ENCODE data around the gene IL25. TPM values are rescaled to one million over a fixed set of nuclear protein-coding genes. Genes with fewer than 3 reads are reported as not detected.

The IL25 gene
- total RNA-seq, 1 donor from 2014 or later = not detected

- H3K27ac ChIP-seq = no peak overlapping the region
- ATAC-seq = peak; percentile 91
- peak; percentile 89 for TF ChIP-seq CTCF (IDR thresholded peaks at IDR 0.05)
- intact Hi-C loops (cut with DNase I) = loop anchor here (5.0 kb wide), 1 partner anchor 49 kb away; the partner anchor contains the start of gene CMTM5
- peaks cover 6% of the 10 kb centered on the region for H3K4me1 ChIP-seq
- no peaks in the 10 kb centered on the region for H3K27me3 ChIP-seq
- H3K9me3 ChIP-seq = no peaks in the 10 kb centered on the region
- peaks cover 26% of the 10 kb centered on the region for H3K36me3 ChIP-seq
- no peak overlapping the region for H3K4me3 ChIP-seq
- DNase-seq = no peak
These were observed 44.5 kb upstream of the IL25 start for GRCh38 chr14:23327947-23328744.

GRCh38 chr14:23335623-23336022 is 37.0 kb upstream of the IL25 start:
- intact Hi-C loops (cut with DNase I) = no loop called here
- no peaks in the 10 kb centered on the region for H3K4me1 ChIP-seq
- no peak overlapping the region for H3K4me3 ChIP-seq
- ATAC-seq (no peak), DNase-seq (no peak)
- H3K27me3 ChIP-seq = no peaks in the 10 kb centered on the region
- no peaks in the 10 kb centered on the region for H3K36me3 ChIP-seq
- no peaks in the 10 kb centered on the region for H3K9me3 ChIP-seq
- no peak for TF ChIP-seq CTCF (IDR thresholded peaks at IDR 0.05)
- H3K27ac ChIP-seq = no peak overlapping the region

- Histone ChIP-seq H3K9me3 (no peaks in the 10 kb centered on the region), H3K36me3 (no peaks in the 10 kb centered on the region), H3K4me1 (no peaks in the 10 kb centered on the region), H3K4me3 (no peak overlapping the region), H3K27ac (no peak overlapping the region), H3K27me3 (peaks cover 4% of the 10 kb centered on the region)
- no peak for TF ChIP-seq CTCF (IDR thresholded peaks at IDR 0.05)
- no peak for DNase-seq
- intact Hi-C loops (cut with DNase I) = no loop called here
- no peak for ATAC-seq
These were observed 32.9 kb upstream of the IL25 start for GRCh38 chr14:23339506-23340268.

- Histone ChIP-seq H3K9me3 (no peaks in the 10 kb centered on the region), H3K4me3 (no peak overlapping the region), H3K4me1 (no peaks in the 10 kb centered on the region), H3K36me3 (no peaks in the 10 kb centered on the region), H3K27me3 (peaks cover 4% of the 10 kb centered on the region), H3K27ac (no peak overlapping the region)
- no peak for ATAC-seq
- no peak for DNase-seq
- TF ChIP-seq CTCF (IDR thresholded peaks at IDR 0.05) = no peak
- intact Hi-C loops (cut with DNase I) = no loop called here
These were observed 28.1 kb upstream of the IL25 start for GRCh38 chr14:23344481-23344880.

- H3K4me1 ChIP-seq = no peaks in the 10 kb centered on the region
- intact Hi-C loops (cut with DNase I) = no loop called here
- DNase-seq = no peak
- H3K36me3 ChIP-seq = no peaks in the 10 kb centered on the region
- H3K27ac ChIP-seq = no peak overlapping the region
- peaks cover 5% of the 10 kb centered on the region for H3K27me3 ChIP-seq
- no peak for TF ChIP-seq CTCF (IDR thresholded peaks at IDR 0.05)
- no peak overlapping the region for H3K4me3 ChIP-seq
- no peaks in the 10 kb centered on the region for H3K9me3 ChIP-seq
- ATAC-seq = peak; percentile 20
These were observed 26.5 kb upstream of the IL25 start for GRCh38 chr14:23345987-23346692.
